CD4-positive, alpha-beta T cell treated with Interleukin-10 for 1 hour (primary cell): ENCODE data around the gene ZFC3H1.
"Not testable (repeated sequence)": the region's sequence is repeated elsewhere in the genome, so short reads cannot be mapped to it uniquely, and the experiment has no call there.

Experiments
- DNase-seq: peaks from one replicate; pipeline ENCODE4 v3.0.0-alpha.2; 2020

Gene ZFC3H1

DNA sequence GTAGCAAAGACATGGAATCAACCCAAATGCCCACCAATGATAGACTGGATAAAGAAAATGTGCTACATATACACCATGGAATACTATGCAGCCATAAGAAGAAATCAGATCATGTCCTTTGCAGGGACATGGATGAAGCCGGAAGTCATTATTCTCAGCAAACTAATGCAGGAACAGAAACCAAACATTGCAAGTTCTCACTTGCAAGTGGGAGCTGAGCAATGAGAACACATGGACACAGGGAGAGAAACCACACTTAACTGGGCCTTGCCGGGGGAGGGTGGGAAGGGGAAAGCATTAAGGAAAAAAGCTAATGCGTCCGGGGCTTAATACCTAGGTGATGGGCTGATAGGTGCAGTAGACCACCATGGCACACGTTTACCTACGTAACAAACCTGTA is 93.8 kb downstream of the ZFC3H1 start:
- not testable (repeated sequence) for DNase-seq

- DNase-seq = no peak
These were observed 96.1 kb downstream of the ZFC3H1 start for GRCh38 chr12:71567537-71567936.

- no peak for DNase-seq
These were observed 97.0 kb downstream of the ZFC3H1 start for GRCh38 chr12:71566655-71567054.

GRCh38 chr12:71565535-71565934 is 98.1 kb downstream of the ZFC3H1 start:
- DNase-seq = no peak

GRCh38 chr12:71562676-71563595 is 100.7 kb downstream of the ZFC3H1 start:
- DNase-seq = no peak
